K562 (cell line): ENCODE results near the gene TLCD4. TPM values are rescaled to one million over a fixed set of nuclear protein-coding genes. Genes with fewer than 3 reads are reported as not detected.
A peak's percentile ranks its signal among the peaks of the same experiment; 100 is the strongest.

Experiments
- ATAC-seq: fragments of 200-7000 bp; cut with Tn5 transposase; 3 replicates; pipeline ENCODE4 v1.9.1; 2020; ENCODE audit warnings: moderate library complexity
- BruUV-seq: library from RNA; stranded (reverse); fragments of 400-500 nt; replicated peaks from 2 replicates; lab custom pipeline; 2021; lab: Mats Ljungman, UMichigan
- CTCF ChIA-PET: fragments of 300-600 bp; formaldehyde crosslinking; extraction: SDS; loops from one replicate; lab custom pipeline; 2021; ENCODE audit warnings: low intra/inter-chr PET ratio; lab: Yijun Ruan, JAX
- POLR2A ChIA-PET: fragments of 300-600, 350-650 bp; sonication (Branson Sonifier 250); formaldehyde crosslinking; extraction: SDS; loops from one replicate; lab custom pipeline; 2021; ENCODE audit warnings: antibody characterized with exemption, inconsistent platforms; lab: Yijun Ruan, JAX
- DNase-seq, 4 experiments: peaks; one replicate each; pipeline versions ENCODE4 v3.0.0 to v3.0.0-alpha.2; 2011 to 2018; ENCODE audit warnings: low spot score in 3 of 4, mixed read lengths in 3 of 4; ENCODE audit errors: extremely low read depth in 1 of 4
- FAIRE-seq: peaks from 2 replicates; lab custom pipeline; 2011; peaks lifted over from hg19 to GRCh38; lab: Jason Lieb, UNC
- H2AFZ ChIP-seq: 2 replicates; pipeline ENCODE4 v1.6.0; 2011; ENCODE audit warnings: low read depth, low read length, control low read depth, inconsistent platforms
- H3K27ac ChIP-seq: fragments of 200-600 bp; 3 replicates; pipeline ENCODE4 v1.8.0; 2011; ENCODE audit warnings: low read depth, mild to moderate bottlenecking, control low read depth, inconsistent platforms, low read length, moderate library complexity, mixed read lengths; ENCODE audit errors: extremely low read depth
- H3K27me3 ChIP-seq, 2 experiments: fragments of 300-600 bp in 1 of 2; 2 replicates in 1 of 2; 3 replicates in 1 of 2; pipeline versions ENCODE4 v1.6.0 to v1.8.0; 2011; ENCODE audit warnings: inconsistent platforms in 2 of 2, low read length in 2 of 2, mild to moderate bottlenecking in 1 of 2, mixed read lengths in 1 of 2, moderate library complexity in 1 of 2; ENCODE audit not compliant: control insufficient read depth in 2 of 2, insufficient read depth in 2 of 2
- H3K36me3 ChIP-seq: fragments of 300-600 bp; 3 replicates; pipeline ENCODE4 v1.8.0; 2011; ENCODE audit warnings: mild to moderate bottlenecking, low read length, inconsistent platforms; ENCODE audit not compliant: control insufficient read depth, insufficient read depth
- H3K4me1 ChIP-seq, 2 experiments: fragments of 200-600 bp in 1 of 2; replicated peaks in 1 of 2; 2 replicates in 1 of 2; 3 replicates in 1 of 2; pipeline versions ENCODE4 v1.5.1 to v1.8.0; 2011; ENCODE audit warnings: inconsistent platforms in 2 of 2, low read length in 2 of 2, mild to moderate bottlenecking in 1 of 2, mixed read lengths in 1 of 2, moderate library complexity in 1 of 2; ENCODE audit not compliant: control insufficient read depth in 2 of 2, insufficient read depth in 2 of 2
- H3K4me2 ChIP-seq: 2 replicates; pipeline ENCODE4 v1.6.1; 2011; ENCODE audit warnings: low read length, control low read depth, inconsistent platforms, mixed read lengths; ENCODE audit not compliant: insufficient read depth
- H3K4me3 ChIP-seq: fragments of 200-600 bp; sonication (generic), shearing (Covaris generic); 2 replicates; pipeline ENCODE4 v1.5.1; 2016; ENCODE audit warnings: control low read depth, inconsistent platforms
- H3K79me2 ChIP-seq: fragments of 200-600 bp; 3 replicates; pipeline ENCODE4 v1.8.0; 2011; ENCODE audit warnings: low read length, inconsistent platforms; ENCODE audit not compliant: control insufficient read depth, insufficient read depth
- H3K9ac ChIP-seq, 2 experiments: 2 replicates each; pipeline versions ENCODE4 v1.6.0 to v1.6.1; 2011; ENCODE audit warnings: low read depth in 2 of 2, low read length in 2 of 2, control low read depth in 1 of 2, inconsistent platforms in 1 of 2, mild to moderate bottlenecking in 1 of 2, mixed read lengths in 1 of 2; ENCODE audit not compliant: insufficient read depth in 1 of 2
- H3K9me1 ChIP-seq: one replicate; pipeline ENCODE4 v1.6.0; 2011; ENCODE audit warnings: inconsistent platforms, mild to moderate bottlenecking, low read length, moderate library complexity; ENCODE audit not compliant: control insufficient read depth, insufficient read depth
- H3K9me3 ChIP-seq: replicated peaks from 2 replicates; pipeline ENCODE4 v1.5.1; 2011; ENCODE audit warnings: low read depth, low read length, inconsistent platforms; ENCODE audit not compliant: control insufficient read depth, insufficient read depth
- H4K20me1 ChIP-seq: replicated peaks from 2 replicates; pipeline ENCODE4 v1.6.1; 2011; ENCODE audit warnings: low read length, inconsistent platforms, mixed read lengths; ENCODE audit not compliant: control insufficient read depth, insufficient read depth
- BMI1 ChIP-seq: fragments of 150-350 bp; IDR thresholded peaks from 2 replicates; pipeline ENCODE4 v1.6.1; 2014; ENCODE audit warnings: low read length
- HMGN3 ChIP-seq: IDR thresholded peaks from 2 replicates; pipeline ENCODE4 v1.6.1; 2011; ENCODE audit warnings: borderline replicate concordance, low read depth, mild to moderate bottlenecking, mixed read lengths, low read length; ENCODE audit not compliant: insufficient read length; ENCODE audit errors: extremely low read depth
- HNRNPLL ChIP-seq: fragments of 200-400 bp; formaldehyde crosslinking; IDR thresholded peaks from 2 replicates; pipeline ENCODE4 v1.6.1; 2017; ENCODE audit warnings: low read length, low read depth, mild to moderate bottlenecking; ENCODE audit not compliant: poor library complexity, severe bottlenecking
- IRF9 ChIP-seq: fragments of 450-650 bp; IDR thresholded peaks from 2 replicates; pipeline ENCODE4 v1.6.1; 2016; ENCODE audit warnings: missing biosample characterization, missing genetic modification characterization
- NFIC ChIP-seq: fragments of 450-650 bp; IDR thresholded peaks from 2 replicates; pipeline ENCODE4 v1.6.1; 2017; ENCODE audit warnings: mild to moderate bottlenecking, inconsistent platforms
- NONO ChIP-seq, 2 experiments: fragments of 200-400 bp in 1 of 2; fragments of 450-650 bp in 1 of 2; formaldehyde crosslinking in 1 of 2; IDR thresholded peaks; 2 replicates each; pipeline ENCODE4 v1.6.1; 2017; ENCODE audit warnings: low read depth in 2 of 2, mild to moderate bottlenecking in 2 of 2, moderate library complexity in 2 of 2, low read length in 1 of 2
- RAD51 ChIP-seq: fragments of 450-650 bp; IDR thresholded peaks from 2 replicates; pipeline ENCODE4 v1.7.1; 2016; ENCODE audit warnings: low read depth, mild to moderate bottlenecking, borderline replicate concordance
- SMAD3 ChIP-seq: fragments of 450-650 bp; formaldehyde crosslinking; conservative IDR thresholded peaks from 2 replicates; pipeline ENCODE4 v1.4.0; 2020; ENCODE audit warnings: mild to moderate bottlenecking
- ZNF586 ChIP-seq: fragments of 450-650 bp; formaldehyde crosslinking; conservative IDR thresholded peaks from 2 replicates; pipeline ENCODE4 v1.4.0; 2020; ENCODE audit warnings: mild to moderate bottlenecking, moderate library complexity
- ZNF699 ChIP-seq: fragments of 250-450 bp; sonication (Bioruptor Pico); IDR thresholded peaks from 2 replicates; pipeline ENCODE4 v1.8.0; 2021; ENCODE audit warnings: mild to moderate bottlenecking, moderate library complexity; ENCODE audit not compliant: insufficient replicate concordance
- WGBS: fragments of 100-300 bp; shearing (Covaris generic); methylation state at CpG from one replicate; pipeline ENCODE4 v1.1.6; 2016; ENCODE audit warnings: low coverage, mixed read lengths; ENCODE audit not compliant: insufficient coverage; ENCODE audit errors: missing lambda C conversion rate; 5-methylcytosine and 5-hydroxymethylcytosine counted together
- in situ Hi-C: fragments of 300-500 bp; cut with MboI; formaldehyde crosslinking; loops from 4 replicates; pipeline ENCODE4 v1.15.0; 2018; ENCODE audit warnings: inconsistent platforms, mixed read lengths
- intact Hi-C: fragments of 100-400 bp; cut with micrococcal nuclease; formaldehyde crosslinking; loops from 2 replicates; pipeline ENCODE4 v1.14.2; 2022
- polyA plus RNA-seq, 8 experiments: library from polyadenylated mRNA; depleted of rRNA in 4 of 8; stranded (reverse) in 5 of 8; unstranded in 3 of 8; fragments of >200 nt; fragmentation: Nextera tagmentation in 2 of 8; fragmentation: Illumina TruSeq in 1 of 8; extraction: Ambion mirVana in 2 of 8; extraction: Trizol in 1 of 8; gene quantifications; 2 replicates each; pipeline versions ENCODE4 v1.2.1 to v1.2.3, GENCODE V29; 2011 to 2014; ENCODE audit warnings: inconsistent platforms in 1 of 8, missing spikeins in 1 of 8
- total RNA-seq, 7 experiments: library from RNA; depleted of rRNA in 6 of 7; stranded (reverse); fragments of >200 nt in 6 of 7; fragmentation: Illumina TruSeq in 2 of 7; extraction: Trizol in 2 of 7; gene quantifications; 2 replicates each; pipeline versions ENCODE4 v1.2.1 to v1.2.3, GENCODE V29; 2011 to 2021; ENCODE audit warnings: low replicate concordance in 1 of 7
- TF ChIP-seq, protein P1 (sequence below): fragments of 250-450 bp; sonication (Bioruptor Pico); IDR thresholded peaks from 2 replicates; pipeline ENCODE4 v1.4.0; 2020; ENCODE audit warnings: mild to moderate bottlenecking
- TF ChIP-seq, protein P2 (sequence below): fragments of 250-450 bp; sonication (Bioruptor Pico); IDR thresholded peaks from 2 replicates; pipeline ENCODE4 v1.4.0; 2020

The TLCD4 gene
- total and polyA plus RNA-seq, 9 of the 15 experiments (the other 6 are each of a cell fraction or from before 2014, with no cell fraction given): 3.5 to 19.8 (median 7.6) TPM

DNA sequence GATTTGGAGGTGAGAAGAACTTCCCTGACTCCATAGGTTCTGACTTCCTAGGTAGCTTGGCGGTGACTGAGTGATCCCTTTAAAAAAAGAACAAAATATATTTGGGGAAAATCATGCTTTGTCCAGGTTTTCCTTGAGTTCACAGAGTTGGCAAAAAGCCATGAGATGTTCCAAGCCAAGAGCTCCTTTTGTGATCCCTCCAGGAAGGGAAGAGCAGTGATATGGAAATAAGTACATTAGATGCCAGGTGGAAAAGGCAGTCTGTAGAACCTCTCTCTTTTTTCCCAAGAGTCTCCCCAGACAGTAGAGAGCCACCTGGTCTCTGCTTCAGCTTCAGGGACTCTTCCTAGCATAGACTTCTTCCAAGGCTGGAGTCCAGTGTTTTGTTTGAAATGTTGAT is 10.2 kb downstream of the TLCD4 start:
- no peaks in the 10 kb centered on the region; the same call in 1 of the 2 replicates for H4K20me1 ChIP-seq
- DNase-seq (no peak), FAIRE-seq (no peak), ATAC-seq (peak; percentile 31; the same call in 2 of the 3 replicates)
- 63% methylated on average over 1 of the region's 1 CpG for WGBS
- H3K36me3 ChIP-seq: peaks cover 5% of the 10 kb centered on the region
- no peaks in the 10 kb centered on the region for H3K9me3 ChIP-seq
- no peak overlapping the region for H3K9ac ChIP-seq
- intact Hi-C loops: no loop called here
- peaks cover 88% of the 10 kb centered on the region for H3K79me2 ChIP-seq
- TF ChIP-seq SMAD3 (CRISPR knock-in tag): no peak
- peak; percentile 63 for TF ChIP-seq NFIC
- peaks cover 5 to 6% of the 10 kb centered on the region in 2 experiments; a peak in 4 of 5 replicates for H3K4me1 ChIP-seq
- H3K4me3 ChIP-seq: no peak overlapping the region
- ChIA-PET POLR2A (interaction anchor here (1.1 to 4.1 kb wide), 4 partner anchors 9 to 52 kb away, joined by 4 to 26 read pairs (median 6); partner anchors contain the start of gene TLCD4), CTCF (no interaction called here)
- H3K9me1 ChIP-seq: no peaks in the 10 kb centered on the region
- in situ Hi-C loops: no loop called here
- BruUV-seq: no TSS peak
- no peak overlapping the region for H3K27ac ChIP-seq
- no peaks in the 10 kb centered on the region for H3K27me3 ChIP-seq
- H3K4me2 ChIP-seq: no peak overlapping the region
- no peak overlapping the region for H2AFZ ChIP-seq

DNA sequence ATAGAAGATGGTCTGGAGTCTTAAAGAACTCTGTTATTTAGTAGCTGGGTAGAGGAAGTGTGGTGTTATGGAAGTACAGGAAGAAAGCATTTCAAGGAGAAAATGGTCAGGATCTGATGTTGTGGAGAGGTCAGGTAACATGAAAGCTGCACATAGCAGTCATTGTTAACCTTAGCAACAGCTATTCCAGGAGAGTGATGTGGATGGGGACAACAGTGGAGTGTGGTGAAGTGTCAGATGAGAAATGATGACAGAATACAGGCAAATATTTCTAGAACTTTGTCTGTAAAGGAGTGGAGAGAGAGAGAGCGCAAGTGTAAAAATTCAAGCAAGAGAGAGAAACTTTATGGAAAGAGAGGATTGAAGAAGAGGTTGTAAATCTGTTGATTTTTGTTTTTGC is 15.6 kb downstream of the TLCD4 start:
- H3K4me3 ChIP-seq: no peak overlapping the region
- FAIRE-seq (no peak), ATAC-seq (no peak), DNase-seq (no peak)
- no peak overlapping the region for H2AFZ ChIP-seq
- H3K9me3 ChIP-seq: no peaks in the 10 kb centered on the region
- ChIA-PET CTCF (no interaction called here), POLR2A (interaction anchor here (0.5 to 1.2 kb wide), 2 partner anchors 15 to 48 kb away, joined by 3 to 7 read pairs; partner anchors contain the start of gene TLCD4)
- H3K9ac ChIP-seq: no peak overlapping the region
- peaks cover 2 to 4% of the 10 kb centered on the region in 2 experiments; a peak in 2 of 5 replicates for H3K4me1 ChIP-seq
- H3K79me2 ChIP-seq: peaks cover 84% of the 10 kb centered on the region
- intact Hi-C loops (no loop called here), in situ Hi-C loops (no loop called here)
- no peak overlapping the region for H3K4me2 ChIP-seq
- H4K20me1 ChIP-seq: peaks cover 10% of the 10 kb centered on the region
- H3K9me1 ChIP-seq: no peaks in the 10 kb centered on the region
- H3K27me3 ChIP-seq: no peaks in the 10 kb centered on the region
- WGBS: 67% methylated on average over 1 of the region's 1 CpG
- BruUV-seq: no TSS peak
- H3K36me3 ChIP-seq: no peaks in the 10 kb centered on the region; the same call in 2 of the 3 replicates
- H3K27ac ChIP-seq: no peak overlapping the region
- no peak for TF ChIP-seq HNRNPLL
- no peak for TF ChIP-seq NFIC
- no peak for TF ChIP-seq HMGN3
- no peak for TF ChIP-seq NONO (IDR thresholded peaks at IDR 0.05; ENCODE audit: low read depth in 2 of 2, low read length in 1 of 2)
- TF ChIP-seq RAD51: no peak
- TF ChIP-seq, protein P1, sequence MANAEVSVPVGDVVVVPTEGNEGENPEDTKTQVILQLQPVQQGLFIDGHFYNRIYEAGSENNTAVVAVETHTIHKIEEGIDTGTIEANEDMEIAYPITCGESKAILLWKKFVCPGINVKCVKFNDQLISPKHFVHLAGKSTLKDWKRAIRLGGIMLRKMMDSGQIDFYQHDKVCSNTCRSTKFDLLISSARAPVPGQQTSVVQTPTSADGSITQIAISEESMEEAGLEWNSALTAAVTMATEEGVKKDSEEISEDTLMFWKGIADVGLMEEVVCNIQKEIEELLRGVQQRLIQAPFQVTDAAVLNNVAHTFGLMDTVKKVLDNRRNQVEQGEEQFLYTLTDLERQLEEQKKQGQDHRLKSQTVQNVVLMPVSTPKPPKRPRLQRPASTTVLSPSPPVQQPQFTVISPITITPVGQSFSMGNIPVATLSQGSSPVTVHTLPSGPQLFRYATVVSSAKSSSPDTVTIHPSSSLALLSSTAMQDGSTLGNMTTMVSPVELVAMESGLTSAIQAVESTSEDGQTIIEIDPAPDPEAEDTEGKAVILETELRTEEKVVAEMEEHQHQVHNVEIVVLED (CRISPR knock-in tag): no peak
- TF ChIP-seq ZNF699 (CRISPR knock-in tag): no peak
- TF ChIP-seq BMI1: no peak
- TF ChIP-seq, protein P2, sequence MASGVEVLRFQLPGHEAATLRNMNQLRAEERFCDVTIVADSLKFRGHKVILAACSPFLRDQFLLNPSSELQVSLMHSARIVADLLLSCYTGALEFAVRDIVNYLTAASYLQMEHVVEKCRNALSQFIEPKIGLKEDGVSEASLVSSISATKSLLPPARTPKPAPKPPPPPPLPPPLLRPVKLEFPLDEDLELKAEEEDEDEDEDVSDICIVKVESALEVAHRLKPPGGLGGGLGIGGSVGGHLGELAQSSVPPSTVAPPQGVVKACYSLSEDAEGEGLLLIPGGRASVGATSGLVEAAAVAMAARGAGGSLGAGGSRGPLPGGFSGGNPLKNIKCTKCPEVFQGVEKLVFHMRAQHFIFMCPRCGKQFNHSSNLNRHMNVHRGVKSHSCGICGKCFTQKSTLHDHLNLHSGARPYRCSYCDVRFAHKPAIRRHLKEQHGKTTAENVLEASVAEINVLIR (CRISPR knock-in tag): no peak
- TF ChIP-seq IRF9: no peak
- TF ChIP-seq ZNF586 (CRISPR knock-in tag): no peak
